HepG2 (cell line): Measurements from ENCODE around the gene SPATC1L. TPM values are rescaled to one million over a fixed set of nuclear protein-coding genes. Genes with fewer than 3 reads are reported as not detected.

Experiments
- ARID5B ChIP-seq: IDR thresholded peaks from 2 replicates; pipeline ENCODE4 v1.4.0; 2020; ENCODE audit warnings: mild to moderate bottlenecking, missing genetic modification reagents
- DNMT1 ChIP-seq: sonication (generic); formaldehyde crosslinking; IDR thresholded peaks from 2 replicates; pipeline ENCODE4 v1.5.1; 2020; ENCODE audit warnings: mild to moderate bottlenecking, missing genetic modification reagents
- FOXC1 ChIP-seq: sonication (generic); formaldehyde crosslinking; IDR thresholded peaks from 2 replicates; pipeline ENCODE4 v1.8.0; 2022; ENCODE audit warnings: mild to moderate bottlenecking, missing genetic modification reagents, borderline replicate concordance
- IKZF4 ChIP-seq: sonication (generic); formaldehyde crosslinking; IDR thresholded peaks from 2 replicates; pipeline ENCODE4 v1.5.1; 2020; ENCODE audit warnings: borderline replicate concordance, mild to moderate bottlenecking, low read depth, missing genetic modification reagents; ENCODE audit errors: not compliant biosample characterization
- KDM1A ChIP-seq: IDR thresholded peaks from 2 replicates; pipeline ENCODE4 v1.6.1; 2016; ENCODE audit warnings: missing compliant biosample characterization
- KDM5B ChIP-seq: sonication (generic); formaldehyde crosslinking; IDR thresholded peaks from 2 replicates; pipeline ENCODE4 v1.4.0; 2020; ENCODE audit warnings: missing genetic modification reagents, mild to moderate bottlenecking, borderline replicate concordance
- KMT2B ChIP-seq: IDR thresholded peaks from 2 replicates; pipeline ENCODE4 v1.6.1; 2016; ENCODE audit warnings: missing genetic modification reagents, missing compliant biosample characterization
- PCBP1 ChIP-seq: fragments of 200-400 bp; formaldehyde crosslinking; IDR thresholded peaks from 2 replicates; pipeline ENCODE4 v1.6.1; 2017; ENCODE audit warnings: mild to moderate bottlenecking, low read depth, low read length, borderline replicate concordance
- POLR2G ChIP-seq: fragments of 200-400 bp; formaldehyde crosslinking; IDR thresholded peaks from 2 replicates; pipeline ENCODE4 v1.6.1; 2018; ENCODE audit warnings: mild to moderate bottlenecking, low read depth, low read length, moderate library complexity
- REPIN1 ChIP-seq: sonication (generic); formaldehyde crosslinking; IDR thresholded peaks from 2 replicates; pipeline ENCODE4 v1.8.0; 2022; ENCODE audit warnings: missing genetic modification reagents, low read depth, mild to moderate bottlenecking, borderline replicate concordance
- SMAD9 ChIP-seq: sonication (generic); formaldehyde crosslinking; IDR thresholded peaks from 2 replicates; pipeline ENCODE4 v1.5.1; 2020; ENCODE audit warnings: mild to moderate bottlenecking, missing genetic modification reagents
- SP5 ChIP-seq: IDR thresholded peaks from 2 replicates; pipeline ENCODE4 v1.6.1; 2016; ENCODE audit warnings: low read depth, borderline replicate concordance
- TARDBP ChIP-seq: sonication (generic); formaldehyde crosslinking; IDR thresholded peaks from 2 replicates; pipeline ENCODE4 v1.8.0; 2022; ENCODE audit warnings: mild to moderate bottlenecking, missing genetic modification reagents
- ZNF136 ChIP-seq: sonication (generic); formaldehyde crosslinking; IDR thresholded peaks from 2 replicates; pipeline ENCODE4 v1.8.1; 2022; ENCODE audit warnings: low read depth, mild to moderate bottlenecking, moderate library complexity, missing genetic modification reagents
- ZNF841 ChIP-seq: sonication (generic); formaldehyde crosslinking; IDR thresholded peaks from 2 replicates; pipeline ENCODE4 v1.8.1; 2023; ENCODE audit warnings: missing genetic modification reagents, borderline replicate concordance
- ZSCAN25 ChIP-seq: sonication (generic); formaldehyde crosslinking; IDR thresholded peaks from 2 replicates; pipeline ENCODE4 v1.8.0; 2022; ENCODE audit warnings: mild to moderate bottlenecking, missing genetic modification reagents
- polyA plus RNA-seq, 8 experiments: library from polyadenylated mRNA; depleted of rRNA in 3 of 8; stranded (reverse) in 7 of 8; unstranded in 1 of 8; fragments of >200 nt; fragmentation: Illumina TruSeq in 4 of 8; extraction: Trizol in 4 of 8; gene quantifications; 2 replicates each; pipeline versions ENCODE4 v1.2.1 to v1.2.3, GENCODE V29; 2011 to 2016; ENCODE audit warnings: low read depth in 4 of 8, missing spikeins in 1 of 8, mixed read lengths in 1 of 8; ENCODE audit not compliant: insufficient read depth in 1 of 8
- total RNA-seq, 5 experiments: library from RNA; depleted of rRNA; stranded (reverse); fragments of >200 nt; fragmentation: Illumina TruSeq; extraction: Trizol; gene quantifications; 2 replicates each; pipeline ENCODE4 v1.2.3, GENCODE V29; 2016; ENCODE audit warnings: low read depth in 1 of 5
- TF ChIP-seq, protein P1 (sequence below): IDR thresholded peaks from 2 replicates; pipeline ENCODE4 v1.6.1; 2018; ENCODE audit warnings: missing genetic modification reagents, mild to moderate bottlenecking, missing compliant biosample characterization
- TF ChIP-seq, protein P2 (sequence below): sonication (generic); formaldehyde crosslinking; IDR thresholded peaks from 2 replicates; pipeline ENCODE4 v1.8.1; 2023; ENCODE audit warnings: mild to moderate bottlenecking, missing genetic modification reagents
- TF ChIP-seq, protein P3 (sequence below): sonication (generic); formaldehyde crosslinking; conservative IDR thresholded peaks from 2 replicates; pipeline ENCODE4 v1.5.0; 2020; ENCODE audit warnings: missing genetic modification reagents

SPATC1L gene
- total and polyA plus RNA-seq, 2 of the 13 experiments (the other 11 are each of a cell fraction or from before 2014, with no cell fraction given) = 1.4 to 3.3 TPM

- TF ChIP-seq SP5 = 0 out of 2 replicates have a peak, but pooled peaks have one; percentile 10
- TF ChIP-seq, protein P1, sequence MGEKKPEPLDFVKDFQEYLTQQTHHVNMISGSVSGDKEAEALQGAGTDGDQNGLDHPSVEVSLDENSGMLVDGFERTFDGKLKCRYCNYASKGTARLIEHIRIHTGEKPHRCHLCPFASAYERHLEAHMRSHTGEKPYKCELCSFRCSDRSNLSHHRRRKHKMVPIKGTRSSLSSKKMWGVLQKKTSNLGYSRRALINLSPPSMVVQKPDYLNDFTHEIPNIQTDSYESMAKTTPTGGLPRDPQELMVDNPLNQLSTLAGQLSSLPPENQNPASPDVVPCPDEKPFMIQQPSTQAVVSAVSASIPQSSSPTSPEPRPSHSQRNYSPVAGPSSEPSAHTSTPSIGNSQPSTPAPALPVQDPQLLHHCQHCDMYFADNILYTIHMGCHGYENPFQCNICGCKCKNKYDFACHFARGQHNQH (CRISPR knock-in tag) = no peak
- 0 out of 2 replicates have a peak, but pooled peaks have one; percentile 14 for TF ChIP-seq TARDBP
- no peak for TF ChIP-seq KMT2B (CRISPR knock-in tag)
- TF ChIP-seq POLR2G = peak; percentile 66
- no peak for TF ChIP-seq KDM1A (CRISPR knock-in tag)
- no peak for TF ChIP-seq REPIN1
- peak; percentile 60; the same call in 1 of the 2 replicates for TF ChIP-seq ZNF136 (CRISPR knock-in tag)
- TF ChIP-seq ZSCAN25 (CRISPR knock-in tag) = no peak
- 0 out of 2 replicates have a peak, but pooled peaks have one; percentile 2 for TF ChIP-seq KDM5B (CRISPR knock-in tag)
- no peak for TF ChIP-seq DNMT1
- TF ChIP-seq ARID5B (CRISPR knock-in tag) = peak; percentile 8; the same call in 1 of the 2 replicates
- no peak for TF ChIP-seq IKZF4 (CRISPR knock-in tag)
- no peak for TF ChIP-seq ZNF841 (CRISPR knock-in tag)
- TF ChIP-seq, protein P2, sequence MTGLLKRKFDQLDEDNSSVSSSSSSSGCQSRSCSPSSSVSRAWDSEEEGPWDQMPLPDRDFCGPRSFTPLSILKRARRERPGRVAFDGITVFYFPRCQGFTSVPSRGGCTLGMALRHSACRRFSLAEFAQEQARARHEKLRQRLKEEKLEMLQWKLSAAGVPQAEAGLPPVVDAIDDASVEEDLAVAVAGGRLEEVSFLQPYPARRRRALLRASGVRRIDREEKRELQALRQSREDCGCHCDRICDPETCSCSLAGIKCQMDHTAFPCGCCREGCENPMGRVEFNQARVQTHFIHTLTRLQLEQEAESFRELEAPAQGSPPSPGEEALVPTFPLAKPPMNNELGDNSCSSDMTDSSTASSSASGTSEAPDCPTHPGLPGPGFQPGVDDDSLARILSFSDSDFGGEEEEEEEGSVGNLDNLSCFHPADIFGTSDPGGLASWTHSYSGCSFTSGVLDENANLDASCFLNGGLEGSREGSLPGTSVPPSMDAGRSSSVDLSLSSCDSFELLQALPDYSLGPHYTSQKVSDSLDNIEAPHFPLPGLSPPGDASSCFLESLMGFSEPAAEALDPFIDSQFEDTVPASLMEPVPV (CRISPR knock-in tag) = 0 out of 2 replicates have a peak, but pooled peaks have one; percentile 30
- TF ChIP-seq, protein P3, sequence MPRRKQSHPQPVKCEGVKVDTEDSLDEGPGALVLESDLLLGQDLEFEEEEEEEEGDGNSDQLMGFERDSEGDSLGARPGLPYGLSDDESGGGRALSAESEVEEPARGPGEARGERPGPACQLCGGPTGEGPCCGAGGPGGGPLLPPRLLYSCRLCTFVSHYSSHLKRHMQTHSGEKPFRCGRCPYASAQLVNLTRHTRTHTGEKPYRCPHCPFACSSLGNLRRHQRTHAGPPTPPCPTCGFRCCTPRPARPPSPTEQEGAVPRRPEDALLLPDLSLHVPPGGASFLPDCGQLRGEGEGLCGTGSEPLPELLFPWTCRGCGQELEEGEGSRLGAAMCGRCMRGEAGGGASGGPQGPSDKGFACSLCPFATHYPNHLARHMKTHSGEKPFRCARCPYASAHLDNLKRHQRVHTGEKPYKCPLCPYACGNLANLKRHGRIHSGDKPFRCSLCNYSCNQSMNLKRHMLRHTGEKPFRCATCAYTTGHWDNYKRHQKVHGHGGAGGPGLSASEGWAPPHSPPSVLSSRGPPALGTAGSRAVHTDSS = no peak
- TF ChIP-seq FOXC1 = no peak
- TF ChIP-seq PCBP1 = no peak
- no peak for TF ChIP-seq SMAD9 (CRISPR knock-in tag)
Observed at GRCh38 chr21:46229133-46229922, 45.1 kb upstream of the SPATC1L start (continued).
